A549 treated with Mapracorat at 1 μM for 4 hours (cell line): ENCODE measurements around the gene DLGAP3. TPM values are rescaled to one million over a fixed set of nuclear protein-coding genes. Genes with fewer than 3 reads are reported as not detected.

Experiments
- total RNA-seq: library from RNA; stranded (reverse); fragments of 200-300 nt; extraction: Qiagen RNA extraction; gene quantifications from 5 replicates; pipeline ENCODE4 v1.2.3, GENCODE V29; 2022

The DLGAP3 gene, protein sequence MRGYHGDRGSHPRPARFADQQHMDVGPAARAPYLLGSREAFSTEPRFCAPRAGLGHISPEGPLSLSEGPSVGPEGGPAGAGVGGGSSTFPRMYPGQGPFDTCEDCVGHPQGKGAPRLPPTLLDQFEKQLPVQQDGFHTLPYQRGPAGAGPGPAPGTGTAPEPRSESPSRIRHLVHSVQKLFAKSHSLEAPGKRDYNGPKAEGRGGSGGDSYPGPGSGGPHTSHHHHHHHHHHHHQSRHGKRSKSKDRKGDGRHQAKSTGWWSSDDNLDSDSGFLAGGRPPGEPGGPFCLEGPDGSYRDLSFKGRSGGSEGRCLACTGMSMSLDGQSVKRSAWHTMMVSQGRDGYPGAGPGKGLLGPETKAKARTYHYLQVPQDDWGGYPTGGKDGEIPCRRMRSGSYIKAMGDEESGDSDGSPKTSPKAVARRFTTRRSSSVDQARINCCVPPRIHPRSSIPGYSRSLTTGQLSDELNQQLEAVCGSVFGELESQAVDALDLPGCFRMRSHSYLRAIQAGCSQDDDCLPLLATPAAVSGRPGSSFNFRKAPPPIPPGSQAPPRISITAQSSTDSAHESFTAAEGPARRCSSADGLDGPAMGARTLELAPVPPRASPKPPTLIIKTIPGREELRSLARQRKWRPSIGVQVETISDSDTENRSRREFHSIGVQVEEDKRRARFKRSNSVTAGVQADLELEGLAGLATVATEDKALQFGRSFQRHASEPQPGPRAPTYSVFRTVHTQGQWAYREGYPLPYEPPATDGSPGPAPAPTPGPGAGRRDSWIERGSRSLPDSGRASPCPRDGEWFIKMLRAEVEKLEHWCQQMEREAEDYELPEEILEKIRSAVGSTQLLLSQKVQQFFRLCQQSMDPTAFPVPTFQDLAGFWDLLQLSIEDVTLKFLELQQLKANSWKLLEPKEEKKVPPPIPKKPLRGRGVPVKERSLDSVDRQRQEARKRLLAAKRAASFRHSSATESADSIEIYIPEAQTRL
- total RNA-seq, result 0.08 to 0.35 TPM (median 0.22 TPM) in 5 replicates

DNA sequence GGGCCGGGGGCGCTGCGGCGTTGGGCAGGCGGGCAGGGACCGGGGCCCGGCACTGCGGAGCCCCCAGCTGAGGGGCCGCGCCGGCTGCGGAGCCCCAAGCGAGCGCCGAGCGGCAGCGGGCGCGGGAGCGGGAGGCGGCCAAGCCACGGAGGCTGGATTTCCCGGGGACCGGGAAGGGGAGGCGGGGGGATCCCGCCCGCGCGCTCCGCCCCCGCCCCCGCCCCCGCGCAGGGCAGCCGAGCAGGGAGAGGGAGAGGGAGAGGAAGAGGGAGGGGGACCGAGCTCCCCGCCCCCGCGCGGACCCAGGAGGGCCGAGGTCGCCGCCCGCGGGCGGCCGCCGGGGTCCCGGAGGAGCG is at the start of gene DLGAP3:
TSS of gene DLGAP3 (minus strand) at position 154 of the 356 bp plus-strand sequence. CDS start 24,267 bp downstream, outside the sequence.

DNA sequence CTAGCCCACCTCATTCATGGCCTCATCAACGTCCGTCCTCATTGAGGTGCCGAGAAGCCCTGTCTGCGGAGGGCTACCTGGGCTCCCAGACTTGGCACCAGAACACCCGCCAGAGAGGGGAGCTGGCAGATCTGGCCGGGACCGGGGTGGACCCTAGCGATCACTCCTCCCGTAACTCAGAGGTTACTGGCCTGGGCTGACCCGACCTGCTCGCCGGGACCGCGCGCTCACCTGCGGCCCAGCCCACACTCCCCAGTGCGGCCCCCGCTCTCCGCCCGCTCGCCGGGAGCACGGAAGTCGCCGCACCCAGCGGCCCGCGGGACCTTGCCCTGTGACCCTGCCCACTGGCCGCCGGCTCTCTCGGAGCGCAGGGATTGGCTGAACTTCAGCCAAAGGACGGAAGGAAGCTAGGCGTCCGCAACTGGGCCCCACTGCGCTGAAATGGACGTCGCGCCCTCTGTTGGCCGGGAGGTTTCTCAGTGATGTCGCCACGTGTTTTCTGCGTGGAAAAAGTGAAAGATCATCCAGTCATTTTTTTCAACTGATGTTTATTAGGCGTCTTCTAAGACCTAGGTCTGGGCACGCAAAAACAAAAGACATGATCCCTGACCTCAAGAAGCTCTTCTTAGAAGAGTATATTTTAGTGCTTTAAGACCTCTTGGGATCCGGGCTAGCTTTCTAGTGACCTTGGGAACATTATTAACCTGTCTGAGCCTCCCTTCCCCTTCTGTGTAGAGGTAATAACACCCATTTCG is 69.8 kb downstream of the DLGAP3 start, which contains the start of gene SMIM12:
TSS of gene SMIM12 (minus strand) at position 304 of the 755 bp plus-strand sequence. CDS start 3,772 bp downstream, outside the sequence.

Other genes starting within 250 kb of the DLGAP3 start
- 0.12 to 0.27 TPM (median 0.15 TPM) in 4 of 5 replicates, not detected in the other for gene GJB5, start 174.6 kb downstream of the DLGAP3 start, total RNA-seq
- 0.06 to 0.13 TPM (median 0.10 TPM) in 5 replicates for gene GJB4, start 169.9 kb downstream of the DLGAP3 start, total RNA-seq
- 9.5 to 15.0 TPM (median 11.7 TPM) in 5 replicates for gene GJB3, start 148.4 kb downstream of the DLGAP3 start, total RNA-seq
- 0.13 TPM in 1 of 5 replicates, not detected in the others for gene GJA4, start 136.7 kb downstream of the DLGAP3 start, total RNA-seq
- gene SMIM12, start 69.9 kb downstream of the DLGAP3 start, total RNA-seq, result 53.4 to 61.4 TPM (median 59.2 TPM) in 5 replicates
- gene TMEM35B, start 55.7 kb upstream of the DLGAP3 start, total RNA-seq, result 15.5 to 18.4 TPM (median 15.9 TPM) in 5 replicates
- gene ZMYM6, start 102.3 kb upstream of the DLGAP3 start, total RNA-seq, result 4.2 to 5.8 TPM (median 5.4 TPM) in 5 replicates
- 3.5 to 8.3 TPM (median 6.3 TPM) in 5 replicates for gene ZMYM1, start 149.7 kb upstream of the DLGAP3 start, total RNA-seq